Epidermal melanocyte (primary cell): ENCODE results near the gene PSMC4.

Source experiments
- DNase-seq: peaks from one replicate; pipeline ENCODE4 v3.0.0; 2011; ENCODE audit warnings: low spot score; ENCODE audit not compliant: insufficient read length

Gene PSMC4

GRCh38 chr19:39987167-39987566 lies 16.2 kb downstream of the PSMC4 start:
- DNase-seq = no peak

GRCh38 chr19:39987596-39987995 lies 16.6 kb downstream of the PSMC4 start:
- no peak for DNase-seq

- no peak for DNase-seq
These were observed 22.6 kb downstream of the PSMC4 start for GRCh38 chr19:39993605-39994004.

GRCh38 chr19:39994361-39994760 lies 23.4 kb downstream of the PSMC4 start:
- no peak for DNase-seq

GRCh38 chr19:39995794-39996193 lies 24.8 kb downstream of the PSMC4 start:
- DNase-seq = no peak

GRCh38 chr19:39996218-39996810 lies 25.3 kb downstream of the PSMC4 start:
- no peak for DNase-seq

GRCh38 chr19:39996811-39997637 lies 26.1 kb downstream of the PSMC4 start, which contains the start of gene ZNF546:
TSS of gene ZNF546 (plus strand) at chr19:39997060. CDS start at chr19:39998327, 1,267 bp downstream.
- peak; percentile 88 for DNase-seq

- no peak for DNase-seq
These were observed 26.8 kb downstream of the PSMC4 start for GRCh38 chr19:39997638-39998216.

- no peak for DNase-seq
These were observed 27.5 kb downstream of the PSMC4 start for GRCh38 chr19:39998501-39998900.

GRCh38 chr19:40005691-40006272 lies 34.8 kb downstream of the PSMC4 start:
- no peak for DNase-seq

GRCh38 chr19:40006273-40006691 lies 35.3 kb downstream of the PSMC4 start:
- no peak for DNase-seq

GRCh38 chr19:40009674-40010073 lies 38.7 kb downstream of the PSMC4 start:
- no peak for DNase-seq

- no peak for DNase-seq
These were observed 43.0 kb downstream of the PSMC4 start for GRCh38 chr19:40013991-40014390.

- no peak for DNase-seq
These were observed 53.0 kb downstream of the PSMC4 start for GRCh38 chr19:40023969-40024368.

- DNase-seq = no peak
These were observed 55.1 kb downstream of the PSMC4 start for GRCh38 chr19:40025938-40026596.

- no peak for DNase-seq
These were observed 55.6 kb downstream of the PSMC4 start for GRCh38 chr19:40026597-40026970.
